ENCODE data around the gene DDN.

- no peak for TF ChIP-seq POLR2A (IDR thresholded peaks at IDR 0.05)
- no peak for TF ChIP-seq CTCF (IDR thresholded peaks at IDR 0.05 in 8 of 11, conservative IDR thresholded peaks at IDR 0.05 in 3 of 11)
Observed at GRCh38 chr12:48997719-48998496, 1.3 kb downstream of the DDN start.

All from spleen (tissue), 7 donors.